IPS-20b (cell line): ENCODE results near the gene LGR4.

Source experiments
- H3K27ac ChIP-seq: one replicate; pipeline ENCODE4 v1.5.1; 2013; ENCODE audit warnings: low read length
- H3K27me3 ChIP-seq: 2 replicates; pipeline ENCODE4 v1.6.1; 2013; ENCODE audit warnings: mild to moderate bottlenecking, low read length, inconsistent platforms; ENCODE audit not compliant: insufficient read depth
- H3K36me3 ChIP-seq: 2 replicates; pipeline ENCODE4 v1.6.1; 2013; ENCODE audit warnings: low read depth, mild to moderate bottlenecking, inconsistent platforms, low read length, moderate library complexity; ENCODE audit not compliant: insufficient read depth
- H3K4me1 ChIP-seq: 2 replicates; pipeline ENCODE4 v1.6.1; 2013; ENCODE audit warnings: mild to moderate bottlenecking, control low read depth, inconsistent platforms, low read length, moderate library complexity; ENCODE audit not compliant: insufficient read depth
- H3K4me3 ChIP-seq: 2 replicates; pipeline ENCODE4 v1.5.1; 2013; ENCODE audit warnings: mild to moderate bottlenecking, low read length, inconsistent platforms
- H3K9ac ChIP-seq: 2 replicates; pipeline ENCODE4 v1.6.1; 2013; ENCODE audit warnings: low read depth, mild to moderate bottlenecking, inconsistent platforms, low read length, moderate library complexity
- H3K9me3 ChIP-seq: 2 replicates; pipeline ENCODE4 v1.6.1; 2013; ENCODE audit warnings: mild to moderate bottlenecking, low read depth, low read length, inconsistent platforms; ENCODE audit not compliant: insufficient read depth

Gene LGR4

DNA sequence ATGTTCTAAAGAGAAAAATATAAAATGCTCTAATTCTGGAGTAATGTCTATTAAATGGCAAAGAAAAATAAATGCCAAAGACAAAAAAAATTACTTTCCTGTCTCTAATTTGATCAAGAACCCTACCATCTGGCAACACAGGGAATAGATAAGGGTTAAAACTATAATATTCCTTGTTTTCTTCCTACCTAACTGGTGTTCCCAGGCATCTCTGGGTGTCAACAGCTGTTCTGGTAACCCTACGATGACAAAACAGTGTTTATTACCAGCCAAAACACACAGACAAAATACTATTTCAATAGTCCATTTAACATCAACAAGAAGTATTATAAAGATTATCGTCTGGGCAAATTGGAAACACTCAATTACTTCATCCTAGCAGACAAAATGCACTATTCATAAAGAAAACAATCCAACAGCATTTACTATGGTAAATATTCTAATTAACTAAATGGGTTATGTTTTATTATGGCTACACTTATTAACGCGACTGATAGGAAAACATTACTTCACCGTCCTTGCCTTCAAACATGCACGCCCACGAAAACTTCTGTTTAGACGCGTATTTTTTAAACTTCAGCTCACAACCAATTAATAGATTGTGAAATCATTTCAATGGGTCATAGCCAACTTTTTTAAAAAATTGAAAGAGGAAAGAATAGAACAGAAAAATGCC, 50.6 kb downstream of the LGR4 start:
- H3K9ac ChIP-seq: no peak overlapping the region
- peaks cover 34% of the 10 kb centered on the region for H3K4me1 ChIP-seq
- no peak overlapping the region for H3K4me3 ChIP-seq
- H3K9me3 ChIP-seq: no peaks in the 10 kb centered on the region
- H3K27me3 ChIP-seq: no peaks in the 10 kb centered on the region
- H3K27ac ChIP-seq: no peak overlapping the region
- H3K36me3 ChIP-seq: no peaks in the 10 kb centered on the region

DNA sequence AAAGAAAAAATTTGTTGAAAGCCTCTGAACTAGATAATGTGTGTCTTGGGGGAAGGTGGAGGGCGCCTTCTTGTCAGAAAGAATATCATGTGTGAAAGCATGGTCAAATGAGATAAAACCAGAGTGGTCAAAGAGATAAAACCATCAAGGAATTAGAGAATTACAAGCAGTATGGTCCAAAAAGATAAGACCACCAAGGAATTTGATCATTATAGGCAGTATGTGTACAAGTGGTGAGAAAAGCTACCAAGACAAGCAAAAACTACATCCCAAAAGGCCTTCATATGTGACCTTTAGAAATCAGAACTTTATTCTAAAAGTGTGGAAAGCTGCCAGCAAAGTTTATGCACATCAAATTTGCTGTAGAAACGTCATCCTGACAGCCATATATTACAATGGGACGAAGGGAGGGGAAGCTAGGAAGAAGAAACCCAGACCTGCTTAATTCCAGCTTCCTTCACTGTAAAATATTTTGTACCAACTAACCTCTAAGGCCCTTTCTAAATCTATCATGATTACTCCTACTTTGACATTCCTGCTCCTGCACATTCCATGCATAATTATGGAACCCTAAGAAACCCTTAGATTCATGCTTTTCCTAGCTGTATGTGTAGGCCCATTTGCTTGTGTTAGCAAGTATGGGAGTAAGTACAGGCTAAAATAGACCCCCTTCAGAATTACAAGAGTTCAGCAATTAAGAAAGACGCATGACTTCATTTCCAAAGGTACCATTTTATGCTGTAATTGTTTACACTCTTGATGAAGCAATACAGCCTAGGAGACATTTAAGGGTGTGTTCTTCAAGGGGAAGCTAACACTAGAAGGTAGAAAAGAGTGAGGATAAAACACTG, 51.6 kb downstream of the LGR4 start:
- no peak overlapping the region for H3K27ac ChIP-seq
- H3K9me3 ChIP-seq: no peaks in the 10 kb centered on the region
- H3K4me1 ChIP-seq: peaks cover 38% of the 10 kb centered on the region
- H3K4me3 ChIP-seq: no peak overlapping the region
- H3K36me3 ChIP-seq: no peaks in the 10 kb centered on the region
- H3K9ac ChIP-seq: no peak overlapping the region
- no peaks in the 10 kb centered on the region for H3K27me3 ChIP-seq

DNA sequence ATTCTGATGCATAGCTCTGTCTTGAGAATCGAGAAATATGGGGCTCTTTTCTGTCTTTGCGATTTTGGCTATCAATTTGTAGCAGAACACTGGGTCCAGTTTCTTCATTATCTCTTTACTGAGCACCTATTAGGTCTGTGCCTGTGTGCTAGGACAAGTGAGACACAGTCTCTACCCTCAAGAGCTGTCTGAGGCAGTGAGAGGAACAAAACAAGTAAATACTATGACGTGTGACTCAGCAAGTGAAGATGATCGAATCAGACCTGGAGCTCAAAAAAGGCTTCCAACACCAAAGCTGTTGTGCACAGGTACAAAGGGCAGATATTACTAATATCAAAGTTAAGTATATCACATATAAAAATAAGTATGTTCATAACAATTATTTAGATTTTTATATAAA, 52.4 kb downstream of the LGR4 start:
- H3K4me3 ChIP-seq: no peak overlapping the region
- H3K9me3 ChIP-seq: no peaks in the 10 kb centered on the region
- peaks cover 38% of the 10 kb centered on the region for H3K4me1 ChIP-seq
- no peaks in the 10 kb centered on the region for H3K36me3 ChIP-seq
- no peaks in the 10 kb centered on the region for H3K27me3 ChIP-seq
- no peak overlapping the region for H3K27ac ChIP-seq
- H3K9ac ChIP-seq: no peak overlapping the region

DNA sequence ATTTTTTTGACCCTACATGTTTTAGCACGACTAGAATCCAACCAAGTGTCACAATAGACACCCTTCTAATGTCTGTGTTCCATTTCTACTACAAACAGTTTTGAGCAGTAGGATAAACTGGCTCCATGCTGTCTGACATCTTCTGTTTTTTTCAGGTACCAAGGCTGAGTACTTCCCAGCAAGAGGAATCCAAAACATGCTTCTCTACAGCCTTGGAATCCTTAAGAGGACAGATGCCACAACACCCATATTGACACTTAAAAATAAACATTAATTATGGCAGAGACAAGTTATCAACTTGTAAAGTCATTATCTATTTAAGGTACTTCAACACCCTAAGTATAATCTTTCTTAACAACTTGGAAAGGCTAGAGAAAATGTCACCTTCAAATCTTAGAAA, 54.2 kb downstream of the LGR4 start:
- no peak overlapping the region for H3K27ac ChIP-seq
- no peak overlapping the region for H3K9ac ChIP-seq
- H3K36me3 ChIP-seq: no peaks in the 10 kb centered on the region
- H3K27me3 ChIP-seq: no peaks in the 10 kb centered on the region
- H3K4me1 ChIP-seq: peaks cover 42% of the 10 kb centered on the region
- no peak overlapping the region for H3K4me3 ChIP-seq
- no peaks in the 10 kb centered on the region for H3K9me3 ChIP-seq

DNA sequence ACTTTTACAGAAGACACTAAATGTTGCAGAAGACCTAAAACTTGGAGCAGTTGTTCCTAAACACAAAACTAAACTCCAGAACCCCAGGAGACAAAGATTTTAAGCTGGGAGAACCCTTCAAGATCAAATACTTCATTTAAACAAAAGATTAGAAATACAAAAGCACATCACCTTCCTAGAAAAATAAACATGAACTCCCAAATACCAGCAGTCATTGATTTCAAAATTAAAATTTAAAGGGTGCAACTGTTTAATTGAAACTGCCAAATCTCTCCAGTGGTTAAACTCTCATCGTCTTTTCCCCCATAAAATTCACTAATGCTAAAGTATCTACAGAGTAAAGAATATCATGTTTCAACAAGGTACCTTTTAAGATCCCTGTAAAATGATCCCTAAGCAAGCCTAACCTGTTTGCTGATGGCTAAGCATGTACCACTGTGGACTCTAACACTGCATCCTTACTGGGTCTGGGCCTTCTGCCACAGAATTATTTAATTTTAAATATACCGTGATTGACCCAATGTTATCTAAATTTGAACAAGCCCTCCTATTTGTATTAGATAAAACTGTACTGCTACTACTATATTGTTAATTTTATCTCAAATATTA, 55.9 kb downstream of the LGR4 start:
- Histone ChIP-seq H3K27me3 (no peaks in the 10 kb centered on the region), H3K4me1 (peaks cover 30% of the 10 kb centered on the region)

DNA sequence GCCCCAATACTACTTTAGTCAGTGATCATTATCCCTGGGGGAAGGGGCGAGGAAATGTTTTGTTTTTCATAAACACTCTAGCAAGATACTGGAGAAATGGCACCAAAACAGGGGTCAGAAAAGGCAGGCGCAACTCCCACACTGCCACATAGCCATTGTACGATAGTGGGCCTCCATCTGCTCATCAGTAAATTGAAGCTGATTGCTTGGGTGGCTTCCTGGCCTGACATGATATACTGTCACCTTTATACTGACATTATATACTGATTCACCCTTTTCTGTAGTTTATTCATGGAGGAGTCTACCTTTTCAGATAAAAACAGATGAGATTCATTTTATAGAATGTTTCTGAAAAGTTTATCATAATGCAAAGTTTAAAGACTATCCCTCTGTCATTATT, 57.9 kb downstream of the LGR4 start:
- H3K4me3 ChIP-seq: no peak overlapping the region
- H3K9ac ChIP-seq: no peak overlapping the region
- H3K9me3 ChIP-seq: no peaks in the 10 kb centered on the region
- no peaks in the 10 kb centered on the region for H3K27me3 ChIP-seq
- H3K4me1 ChIP-seq: peaks cover 18% of the 10 kb centered on the region; the same call in 1 of the 2 replicates
- H3K27ac ChIP-seq: no peak overlapping the region
- H3K36me3 ChIP-seq: peaks cover 29% of the 10 kb centered on the region

More for the DNA sequence above, 55.9 kb downstream of the LGR4 start:
- no peak overlapping the region for H3K9ac ChIP-seq
- peaks cover 12% of the 10 kb centered on the region for H3K36me3 ChIP-seq
- H3K9me3 ChIP-seq: no peaks in the 10 kb centered on the region
- no peak overlapping the region for H3K4me3 ChIP-seq
- no peak overlapping the region for H3K27ac ChIP-seq

DNA sequence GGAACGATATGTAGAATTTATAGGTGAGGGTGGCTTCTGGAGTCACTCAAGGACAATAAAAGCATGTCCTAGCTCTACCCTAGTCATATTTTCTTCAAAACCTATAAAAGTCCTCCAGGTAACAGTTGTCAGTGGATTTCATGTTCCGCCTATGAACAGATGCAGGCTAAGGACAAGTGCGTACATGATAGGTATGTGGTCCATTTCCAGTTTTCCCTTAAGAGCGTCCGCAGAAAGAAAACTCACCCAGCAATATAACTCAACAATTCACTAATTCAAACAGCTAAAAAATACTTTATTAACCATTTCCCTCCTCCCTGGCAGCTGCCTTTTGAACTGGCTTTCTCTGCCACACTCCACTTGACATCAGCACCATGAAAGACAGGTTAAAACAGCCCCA, 59.4 kb downstream of the LGR4 start:
- Histone ChIP-seq H3K4me1 (peaks cover 18% of the 10 kb centered on the region; the same call in 1 of the 2 replicates), H3K9ac (no peak overlapping the region), H3K36me3 (peaks cover 29% of the 10 kb centered on the region), H3K27ac (peak overlapping the region; percentile 28), H3K27me3 (no peaks in the 10 kb centered on the region), H3K9me3 (no peaks in the 10 kb centered on the region), H3K4me3 (no peak overlapping the region)

DNA sequence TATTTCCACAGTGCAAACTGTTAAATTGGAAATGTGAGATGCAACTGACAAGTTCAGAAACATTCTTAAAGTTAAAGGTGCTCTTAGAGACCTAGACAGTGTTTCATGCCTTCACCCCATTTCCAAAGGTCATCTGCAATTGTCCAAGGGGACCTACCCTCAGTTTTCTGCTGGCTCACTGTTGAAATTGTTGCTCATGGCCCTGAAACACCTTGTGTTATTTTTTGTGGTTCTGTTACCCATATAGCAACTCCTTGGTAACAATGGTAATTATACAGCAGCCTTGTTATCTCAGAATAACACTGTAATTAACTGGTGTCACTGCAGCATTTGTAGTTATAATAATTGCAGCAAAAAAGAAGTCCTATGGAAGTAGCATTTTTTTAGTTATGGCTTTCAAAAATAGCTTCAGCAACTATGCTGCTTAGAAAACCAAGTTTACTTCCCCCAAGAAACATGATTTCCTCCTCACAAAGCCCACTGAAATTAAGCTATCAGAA, 60.3 kb downstream of the LGR4 start:
- Histone ChIP-seq H3K36me3 (peaks cover 30% of the 10 kb centered on the region), H3K27me3 (no peaks in the 10 kb centered on the region), H3K27ac (no peak overlapping the region), H3K4me3 (no peak overlapping the region), H3K4me1 (peaks cover 11% of the 10 kb centered on the region; the same call in 1 of the 2 replicates), H3K9ac (no peak overlapping the region), H3K9me3 (no peaks in the 10 kb centered on the region)

DNA sequence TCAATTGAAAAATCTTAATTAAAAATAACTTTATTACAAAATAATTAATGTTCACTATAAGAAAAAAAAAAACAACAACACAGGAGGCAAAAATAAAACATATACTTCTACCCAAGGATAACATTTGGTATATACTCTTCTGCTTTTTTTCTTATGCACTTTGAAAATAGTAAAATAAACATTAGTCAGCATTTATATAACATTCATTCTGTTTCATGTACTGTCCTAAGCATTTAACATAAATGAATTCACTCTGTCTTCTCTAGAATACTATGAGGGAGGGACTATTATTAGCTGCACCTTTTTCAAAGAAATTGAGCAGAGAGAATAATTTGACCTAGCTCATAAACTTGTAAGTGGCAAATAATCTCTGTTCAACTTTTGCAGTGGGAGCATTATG, 61.3 kb downstream of the LGR4 start:
- H3K27ac ChIP-seq: no peak overlapping the region
- H3K4me3 ChIP-seq: no peak overlapping the region
- H3K27me3 ChIP-seq: no peaks in the 10 kb centered on the region
- H3K9me3 ChIP-seq: no peaks in the 10 kb centered on the region
- peaks cover 37% of the 10 kb centered on the region for H3K36me3 ChIP-seq
- no peak overlapping the region for H3K9ac ChIP-seq
- H3K4me1 ChIP-seq: 0 out of 2 replicates have a peak, but pooled peaks cover 4% of the 10 kb centered on the region

DNA sequence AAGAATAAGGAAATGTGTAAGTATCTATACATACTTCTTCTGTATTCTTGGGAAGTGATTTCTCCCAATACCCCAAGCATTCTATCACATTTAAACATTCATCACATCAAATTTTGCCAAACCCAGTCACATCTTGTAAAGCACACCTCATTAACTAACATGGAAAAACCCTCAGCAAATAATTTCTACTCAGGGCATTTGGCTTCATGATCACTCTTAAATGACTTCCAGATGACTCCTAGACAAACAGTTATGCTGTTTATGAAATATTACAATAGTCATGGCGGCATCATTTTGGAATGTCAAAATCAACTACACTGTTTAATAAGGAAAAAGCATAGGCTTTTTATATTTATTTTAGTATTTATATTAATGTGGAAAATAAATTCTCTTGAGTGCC, 62.3 kb downstream of the LGR4 start:
- no peaks in the 10 kb centered on the region for H3K9me3 ChIP-seq
- H3K9ac ChIP-seq: no peak overlapping the region
- no peak overlapping the region for H3K27ac ChIP-seq
- H3K4me3 ChIP-seq: no peak overlapping the region
- peaks cover 37% of the 10 kb centered on the region for H3K36me3 ChIP-seq
- H3K4me1 ChIP-seq: 0 out of 2 replicates have a peak, but pooled peaks cover 4% of the 10 kb centered on the region
- H3K27me3 ChIP-seq: no peaks in the 10 kb centered on the region

DNA sequence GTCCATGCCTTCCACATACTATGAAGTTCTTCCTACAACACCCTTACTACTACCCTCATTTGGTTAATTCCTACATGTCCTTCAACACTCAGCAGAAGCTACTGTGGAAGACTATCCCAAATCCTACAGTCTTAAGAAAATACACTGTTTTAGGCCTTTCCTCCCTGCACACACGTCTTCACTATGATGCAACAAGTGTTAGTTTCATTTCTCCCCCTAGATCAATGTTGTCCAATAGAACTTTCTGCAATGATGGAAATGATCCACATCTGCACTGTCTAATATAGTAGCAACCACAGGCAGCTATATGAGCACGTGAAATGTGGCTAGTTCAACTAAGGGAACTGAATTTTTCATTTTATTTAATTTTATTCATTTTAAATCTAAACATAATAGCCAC, 62.8 kb downstream of the LGR4 start:
- H3K27ac ChIP-seq: no peak overlapping the region
- H3K4me1 ChIP-seq: peaks cover 4% of the 10 kb centered on the region; the same call in 1 of the 2 replicates
- no peak overlapping the region for H3K4me3 ChIP-seq
- peaks cover 37% of the 10 kb centered on the region for H3K36me3 ChIP-seq
- no peak overlapping the region for H3K9ac ChIP-seq
- H3K27me3 ChIP-seq: no peaks in the 10 kb centered on the region
- H3K9me3 ChIP-seq: no peaks in the 10 kb centered on the region
